ENCODE measurements around the gene WDR4. TPM values are rescaled to one million over a fixed set of nuclear protein-coding genes. Genes with fewer than 3 reads are reported as not detected.
"Not testable (repeated sequence)": the region's sequence is repeated elsewhere in the genome, so short reads cannot be mapped to it uniquely, and the experiment has no call there.

WDR4 gene
- total RNA-seq, 1 donor from 2014 or later, result 10.2 TPM

GRCh38 chr21:42854246-42855010, 24.9 kb downstream of the WDR4 start:
- DNase-seq (ENCODE audit: low spot score in 2 of 2) (no peak), FAIRE-seq (no peak)

GRCh38 chr21:42853621-42854020, 25.7 kb downstream of the WDR4 start:
- no peak for DNase-seq (ENCODE audit: low spot score in 2 of 2)
- no peak for FAIRE-seq

GRCh38 chr21:42852925-42853570, 26.3 kb downstream of the WDR4 start:
- FAIRE-seq, result no peak
- DNase-seq (ENCODE audit: low spot score in 2 of 2), result no peak

GRCh38 chr21:42851812-42852665, 27.3 kb downstream of the WDR4 start:
- FAIRE-seq (no peak), DNase-seq (ENCODE audit: low spot score in 2 of 2) (no peak)

GRCh38 chr21:42850866-42851391, 28.4 kb downstream of the WDR4 start:
- no peak for DNase-seq (ENCODE audit: low spot score in 2 of 2)
- FAIRE-seq, result no peak

GRCh38 chr21:42850463-42850862, 28.9 kb downstream of the WDR4 start:
- DNase-seq (ENCODE audit: low spot score in 2 of 2), result no peak
- no peak for FAIRE-seq

GRCh38 chr21:42849759-42850412, 29.5 kb downstream of the WDR4 start:
- DNase-seq (ENCODE audit: low spot score in 2 of 2), result no peak
- no peak for FAIRE-seq

GRCh38 chr21:42848932-42849758, 30.2 kb downstream of the WDR4 start:
- no peak for DNase-seq (ENCODE audit: low spot score in 2 of 2)
- no peak for FAIRE-seq

- DNase-seq (ENCODE audit: low spot score in 2 of 2); FAIRE-seq: not testable (repeated sequence)
Measured at GRCh38 chr21:42848144-42848931, 31.0 kb downstream of the WDR4 start.

- no peak for DNase-seq (ENCODE audit: low spot score in 2 of 2)
- FAIRE-seq, result no peak
Measured at GRCh38 chr21:42847726-42848125, 31.6 kb downstream of the WDR4 start.

GRCh38 chr21:42847051-42847707, 32.2 kb downstream of the WDR4 start:
- FAIRE-seq (no peak), DNase-seq (ENCODE audit: low spot score in 2 of 2) (no peak)

GRCh38 chr21:42846221-42846620, 33.1 kb downstream of the WDR4 start:
- FAIRE-seq (no peak), DNase-seq (ENCODE audit: low spot score in 2 of 2) (no peak)

GRCh38 chr21:42845296-42845965, 33.9 kb downstream of the WDR4 start:
- FAIRE-seq, result no peak
- no peak for DNase-seq (ENCODE audit: low spot score in 2 of 2)

- FAIRE-seq (no peak), DNase-seq (ENCODE audit: low spot score in 2 of 2) (no peak)
Measured at GRCh38 chr21:42844411-42845113, 34.8 kb downstream of the WDR4 start.

- DNase-seq (ENCODE audit: low spot score in 2 of 2), result no peak
Measured at GRCh38 chr21:42843056-42843455, 36.3 kb downstream of the WDR4 start.

GRCh38 chr21:42841916-42842655, 37.3 kb downstream of the WDR4 start:
- not testable (repeated sequence) for FAIRE-seq; DNase-seq (ENCODE audit: low spot score in 2 of 2)

More at GRCh38 chr21:42843056-42843455, 36.3 kb downstream of the WDR4 start:
- no peak for FAIRE-seq
